HG02970 (cell line): ENCODE results near the gene ITPRIP.

ENCODE experiments used
- ATAC-seq: cut with Tn5 transposase; IDR thresholded peaks from one replicate; pipeline ENCODE4 v1.9.1; 2021; ENCODE audit warnings: mild to moderate bottlenecking, moderate library complexity, moderate number of reproducible peaks; ENCODE audit not compliant: unreplicated experiment, low FRiP score

The ITPRIP gene

DNA sequence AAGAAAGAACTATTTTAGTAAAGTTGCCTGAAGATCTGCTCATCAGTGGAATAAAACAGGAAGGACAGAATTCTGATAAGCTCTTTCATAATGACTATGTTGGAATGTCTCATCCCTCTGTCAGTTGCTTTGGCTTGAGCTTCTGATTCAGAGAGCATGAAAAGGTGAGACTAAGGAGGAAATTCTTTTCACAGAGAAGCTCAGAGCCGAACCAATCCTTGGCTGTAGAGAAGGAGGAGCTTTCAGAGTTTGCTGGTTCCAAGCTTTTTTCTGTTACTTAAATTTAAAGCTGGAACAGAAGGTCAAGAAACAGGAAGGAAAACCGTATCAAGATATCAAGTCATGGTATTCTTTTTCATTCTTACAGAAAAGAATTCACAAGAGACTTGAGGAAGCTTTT lies 45.3 kb downstream of the ITPRIP start:
- ATAC-seq, result no peak

DNA sequence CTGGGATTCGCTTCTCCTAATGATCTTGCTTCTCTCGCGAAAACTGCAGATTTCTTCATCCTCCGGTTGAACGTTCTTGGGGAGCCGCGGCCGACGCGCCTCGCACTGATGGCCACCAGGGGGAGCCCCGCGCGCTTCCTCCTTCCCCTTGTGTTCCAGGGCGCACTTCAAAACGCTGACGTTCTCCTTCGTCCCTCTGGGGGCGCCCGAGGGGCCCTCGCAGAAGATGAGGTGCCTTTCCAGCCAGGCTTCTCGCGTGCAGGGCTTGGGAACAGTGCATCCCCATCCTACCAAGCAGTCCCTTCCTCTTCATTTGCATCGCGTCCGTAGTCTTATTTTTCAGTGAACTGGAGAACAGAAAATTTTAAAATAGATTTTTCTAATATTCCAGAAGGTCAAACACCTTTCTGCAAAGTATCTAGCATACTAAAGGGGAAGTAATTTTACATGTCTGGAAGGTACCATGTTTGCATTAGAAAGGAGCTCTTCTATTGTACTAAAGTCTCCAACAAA lies 46.8 kb downstream of the ITPRIP start:
- peak; percentile 88 for ATAC-seq

DNA sequence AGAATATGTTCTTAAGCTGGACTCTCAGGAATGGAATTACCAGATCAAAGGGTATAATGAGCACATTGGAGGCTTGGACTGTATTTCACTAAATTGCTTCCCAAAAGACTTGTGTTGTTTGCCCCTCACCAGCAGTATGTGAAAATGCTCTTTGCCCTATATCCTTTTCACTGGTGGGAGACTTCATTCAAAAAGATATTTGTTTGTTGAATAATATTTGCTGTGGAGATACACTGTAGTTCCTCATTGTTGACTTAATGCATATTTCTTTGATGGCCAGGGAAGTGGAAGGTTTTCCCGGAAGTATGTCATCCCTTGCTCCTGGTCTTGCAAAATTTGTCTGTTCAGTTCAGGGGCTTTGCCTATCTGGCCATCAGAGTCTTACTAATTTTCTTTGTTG lies 49.9 kb downstream of the ITPRIP start:
- ATAC-seq, result no peak

DNA sequence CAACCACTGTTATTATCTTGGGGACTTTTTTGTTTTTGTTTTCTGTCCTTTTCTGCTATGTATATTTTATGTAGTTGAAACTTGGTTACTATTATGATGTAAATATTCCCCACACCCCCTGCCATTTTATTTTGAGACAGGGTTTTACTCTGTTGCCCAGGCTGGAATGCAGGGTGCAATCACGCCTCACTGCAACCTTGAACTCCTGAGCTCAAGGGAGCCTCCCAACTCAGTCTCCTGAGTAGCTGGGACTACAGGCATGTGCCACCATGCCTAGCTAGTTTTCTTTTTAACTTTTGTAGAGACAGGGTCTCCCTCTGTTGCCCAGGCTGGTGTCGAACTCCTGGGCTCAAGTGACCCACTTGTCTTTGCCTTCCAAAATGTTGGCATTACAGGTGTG lies 51.3 kb downstream of the ITPRIP start:
- no peak for ATAC-seq

DNA sequence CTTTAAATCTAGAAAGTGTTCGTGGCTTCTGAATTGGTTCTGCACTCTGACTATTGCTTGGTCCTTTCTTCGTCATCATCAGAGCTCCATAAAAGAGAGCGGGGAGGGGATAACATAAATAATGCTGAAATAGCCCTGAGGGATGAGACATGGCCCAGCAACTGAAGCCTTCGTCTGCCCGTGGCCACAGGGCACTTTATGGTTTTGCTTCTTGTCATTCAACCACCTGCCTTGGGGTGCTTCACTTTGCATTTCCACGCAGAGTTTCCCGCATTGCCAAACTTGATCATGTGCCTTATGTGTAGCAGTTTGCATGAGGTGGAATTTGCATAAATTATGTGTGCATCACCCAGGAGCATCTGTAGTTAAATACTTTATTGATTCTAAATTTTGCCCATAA lies 53.4 kb downstream of the ITPRIP start:
- ATAC-seq, result no peak

DNA sequence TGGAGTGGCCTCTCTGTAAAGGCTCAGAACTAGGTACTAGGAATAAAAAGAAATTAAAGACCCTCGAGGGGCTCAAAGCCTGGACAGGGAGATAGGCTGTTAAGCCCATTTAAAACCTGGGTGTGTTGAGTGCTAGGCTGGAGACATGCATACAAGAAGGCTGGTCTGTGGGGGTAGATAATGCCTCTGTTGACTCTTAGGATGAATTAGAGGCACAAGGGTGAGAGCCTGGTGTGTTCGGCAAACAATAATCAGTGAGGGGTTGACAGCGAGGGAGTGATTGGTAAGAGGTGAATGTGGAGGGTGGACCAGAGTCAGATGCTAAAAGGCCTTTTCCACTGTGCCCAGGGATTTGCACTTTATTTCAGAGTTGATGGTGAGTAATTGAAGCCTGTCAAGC lies 56.6 kb downstream of the ITPRIP start:
- no peak for ATAC-seq

DNA sequence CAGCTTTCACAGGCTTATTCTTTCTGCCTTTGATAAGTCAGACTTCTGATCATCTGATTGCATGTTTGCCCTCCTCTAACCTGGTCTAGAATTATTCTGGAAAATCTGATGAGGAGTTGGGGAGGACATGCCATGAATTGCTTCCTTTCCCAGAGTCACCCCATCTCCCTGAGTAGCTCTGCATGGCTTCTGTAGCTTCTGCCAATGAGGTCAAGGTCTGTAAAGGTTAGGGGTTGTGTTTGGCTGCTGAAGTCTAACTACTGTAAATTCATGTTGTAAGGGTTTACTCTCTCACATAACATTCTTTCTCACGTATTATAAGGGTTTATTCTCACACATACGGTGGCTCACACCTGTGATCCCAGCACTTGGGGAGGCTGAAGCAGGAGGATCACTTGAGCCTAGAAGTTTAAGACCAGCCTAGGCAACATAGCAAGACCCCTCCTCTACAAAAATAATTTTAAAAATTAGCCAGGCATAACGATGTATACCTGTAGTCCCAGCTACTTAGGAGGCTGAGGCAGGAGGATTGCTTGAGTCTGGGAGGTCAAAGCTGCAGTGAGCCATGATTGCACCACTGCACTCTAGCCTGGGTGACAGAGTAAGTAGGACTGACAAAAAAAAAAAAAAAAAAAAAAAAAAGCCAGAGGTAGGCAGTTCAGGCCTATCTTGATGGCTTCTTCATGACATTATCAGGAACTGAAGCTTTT lies 58.6 kb downstream of the ITPRIP start:
- no peak for ATAC-seq

DNA sequence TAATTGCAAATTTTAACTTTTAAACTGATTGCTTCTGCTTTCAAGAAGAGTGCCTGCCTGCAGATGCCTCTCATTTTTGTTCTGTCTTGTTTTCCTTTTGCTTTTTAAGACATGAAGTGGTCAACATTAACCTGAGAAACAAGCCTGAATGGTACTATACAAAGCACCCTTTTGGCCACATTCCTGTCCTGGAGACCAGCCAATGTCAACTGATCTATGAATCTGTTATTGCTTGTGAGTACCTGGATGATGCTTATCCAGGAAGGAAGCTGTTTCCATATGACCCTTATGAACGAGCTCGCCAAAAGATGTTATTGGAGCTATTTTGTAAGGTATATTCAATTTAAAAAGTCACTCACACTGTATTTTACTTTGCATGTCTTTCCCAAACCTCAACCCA lies 60.5 kb downstream of the ITPRIP start:
- no peak for ATAC-seq

DNA sequence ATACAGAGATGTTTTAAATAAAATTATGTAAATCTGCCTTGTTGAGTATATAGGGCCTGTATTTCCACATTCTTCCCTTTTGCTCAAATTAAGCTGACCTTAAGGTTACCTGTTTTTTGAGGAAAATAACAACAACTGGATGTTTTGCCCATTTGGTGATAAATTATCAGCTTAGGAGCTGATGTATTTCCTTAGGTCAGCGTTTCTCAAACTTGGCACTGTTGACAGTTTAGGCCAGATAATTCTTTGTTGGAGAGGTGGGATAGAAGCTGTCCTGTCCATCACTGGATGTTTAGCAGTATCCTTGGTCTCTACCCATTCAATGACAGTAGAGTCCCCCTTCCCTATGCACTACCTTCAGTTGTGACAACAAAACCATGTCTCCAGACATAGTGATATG lies 62.1 kb downstream of the ITPRIP start:
- no peak for ATAC-seq

DNA sequence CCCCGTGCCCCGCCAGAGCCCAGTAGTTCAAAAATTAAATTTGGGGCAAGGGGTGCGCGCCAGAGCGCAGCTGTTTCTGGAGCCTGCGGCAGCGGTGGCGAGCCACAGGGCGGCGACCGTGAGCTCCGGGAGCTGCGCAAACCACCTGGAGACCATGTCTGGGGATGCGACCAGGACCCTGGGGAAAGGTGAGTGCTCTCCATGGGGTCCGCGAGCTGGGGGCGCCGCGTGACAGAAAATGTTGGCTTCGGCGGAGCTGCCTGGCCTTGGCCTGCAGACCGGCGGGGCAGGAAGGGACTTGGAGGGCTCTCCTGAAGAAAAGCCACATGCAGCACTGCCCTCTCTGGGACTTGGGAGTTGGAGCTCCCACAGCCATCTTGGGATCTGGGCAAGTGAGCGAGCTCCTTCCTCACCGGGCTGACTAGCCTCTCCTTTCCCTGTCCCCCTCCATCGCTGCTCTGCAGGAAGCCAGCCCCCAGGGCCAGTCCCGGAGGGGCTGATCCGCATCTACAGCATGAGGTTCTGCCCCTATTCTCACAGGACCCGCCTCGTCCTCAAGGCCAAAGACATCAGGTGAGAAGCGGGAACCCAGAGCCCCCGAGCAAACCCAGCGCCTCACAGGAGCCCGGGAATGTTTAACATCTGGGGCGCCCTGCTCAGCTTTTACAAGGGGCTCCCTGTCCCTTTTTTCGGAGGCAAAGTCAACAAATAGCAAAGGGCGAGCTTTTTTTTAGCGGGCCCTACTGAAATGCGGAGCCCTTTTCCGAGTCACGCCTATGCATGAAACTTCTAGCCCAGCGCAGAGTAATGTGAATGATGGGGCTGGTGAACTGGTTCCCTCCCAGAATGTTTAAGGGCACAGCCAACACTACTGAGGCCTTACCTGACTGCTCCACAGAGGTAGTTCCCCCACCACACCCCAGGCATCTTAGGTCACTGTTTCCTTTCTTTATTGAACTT lies 63.2 kb downstream of the ITPRIP start:
- no peak for ATAC-seq

DNA sequence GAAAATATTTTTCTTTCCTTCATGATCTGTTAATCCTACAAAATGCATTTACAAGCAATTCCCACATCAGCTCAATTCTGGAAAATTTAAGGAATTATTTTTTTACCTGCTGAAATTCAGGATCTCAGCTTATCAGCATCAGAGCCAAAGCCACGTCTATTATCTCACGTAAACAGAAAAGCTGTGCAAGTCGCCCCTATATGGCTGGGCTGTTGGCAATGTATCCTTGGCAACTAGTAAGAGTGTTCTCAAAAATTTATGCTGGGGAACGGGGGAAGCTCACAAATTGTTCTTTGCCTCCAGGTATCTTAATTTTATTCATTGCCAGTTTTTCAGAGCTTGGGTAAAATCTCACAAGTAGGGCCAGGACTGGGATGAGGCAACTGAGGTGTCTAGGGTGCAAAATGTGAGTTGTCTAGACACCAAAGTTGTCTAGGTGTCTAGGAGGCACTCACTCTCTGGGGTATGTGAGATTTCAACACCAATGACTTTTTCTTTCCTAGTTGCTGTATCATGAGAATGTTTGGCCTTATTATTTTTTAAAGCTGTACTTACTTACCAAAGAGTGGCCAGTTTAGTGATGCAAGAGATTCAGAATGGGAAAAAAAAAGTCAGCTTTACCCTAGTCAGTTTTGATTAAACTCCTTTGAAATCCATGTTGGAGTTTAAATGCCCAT lies 64.2 kb downstream of the ITPRIP start:
- no peak for ATAC-seq

DNA sequence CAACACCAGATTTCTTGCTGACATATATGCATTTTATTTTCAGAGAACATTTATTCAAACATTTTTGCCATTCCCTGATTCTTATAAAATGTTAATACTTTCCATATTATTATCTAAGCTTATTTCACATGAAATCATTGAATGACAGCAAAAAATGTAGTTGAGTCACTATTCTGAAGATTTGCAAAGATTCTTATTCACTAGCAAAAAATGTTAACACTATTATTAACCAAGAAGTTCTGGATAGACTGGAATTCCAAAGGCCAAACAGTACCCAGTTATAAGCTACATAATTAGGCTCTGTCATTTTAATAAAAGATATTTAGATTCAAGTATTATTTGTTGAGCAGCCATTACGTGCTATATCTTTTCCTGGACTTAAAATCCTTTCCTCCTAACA lies 65.0 kb downstream of the ITPRIP start:
- ATAC-seq, result no peak

DNA sequence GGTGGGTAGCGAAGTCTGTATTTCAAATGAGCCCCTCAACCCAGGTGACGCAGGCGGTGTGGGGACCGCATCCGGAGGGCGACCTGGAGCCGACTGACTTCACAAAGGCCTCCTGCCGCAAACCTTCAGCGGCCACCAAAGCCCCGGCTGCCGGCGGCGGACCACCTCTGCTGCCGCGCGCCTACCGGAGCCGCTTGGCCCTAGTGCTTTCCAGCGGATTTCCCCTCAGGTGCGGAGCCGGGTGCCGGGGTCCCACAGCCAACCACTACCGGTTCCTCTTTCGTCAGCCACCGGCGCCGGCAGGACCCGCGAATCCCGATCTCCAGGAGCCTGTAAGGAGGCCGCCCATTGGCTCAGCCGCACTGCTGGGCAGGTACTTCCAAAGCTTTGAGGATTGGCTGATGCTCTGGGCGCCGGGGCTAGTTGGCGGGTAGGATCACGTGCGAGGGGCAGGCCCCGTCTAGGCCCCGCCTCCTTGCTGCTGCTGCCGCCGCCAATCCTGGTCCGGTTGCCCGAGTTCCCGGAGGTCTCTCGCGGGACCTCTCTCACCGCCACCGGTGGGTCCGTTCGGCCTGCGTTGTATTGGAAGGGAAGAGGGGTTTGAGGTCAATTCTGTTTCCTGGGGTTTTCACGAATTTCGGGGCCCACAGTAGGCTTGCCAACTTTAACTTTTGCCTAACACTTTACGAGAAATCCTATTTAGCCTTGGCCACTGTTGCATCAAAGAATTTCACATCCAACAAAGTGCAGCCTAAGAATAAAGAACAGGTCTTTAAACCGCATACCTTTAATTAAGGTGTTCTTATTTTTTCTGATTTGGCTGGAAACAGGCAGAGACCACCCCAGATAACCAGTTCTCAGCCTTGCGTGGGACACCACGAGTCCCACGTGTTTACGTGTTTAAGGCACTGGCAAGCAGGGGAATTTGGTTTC lies 69.3 kb downstream of the ITPRIP start, which contains the start of gene GSTO2:
TSS of gene GSTO2 (plus strand) at position 472 of the 933 bp plus-strand sequence. CDS start 5,732 bp downstream, outside the sequence.
- ATAC-seq, result peak; percentile 99

DNA sequence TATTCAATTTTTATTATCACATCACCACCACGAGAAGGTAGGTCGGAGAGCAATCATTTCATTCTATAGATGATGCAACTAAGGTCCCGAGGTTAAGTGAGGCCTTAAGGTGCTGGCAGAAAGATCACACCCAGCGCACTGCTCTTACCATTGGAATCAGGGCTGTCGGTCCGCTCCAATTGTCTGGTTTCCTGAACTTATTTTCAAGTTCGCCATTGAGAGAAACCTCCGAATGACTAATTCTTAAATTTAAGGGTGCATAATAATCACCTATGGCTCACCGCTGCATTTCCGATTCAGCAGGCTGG lies 69.9 kb downstream of the ITPRIP start:
- ATAC-seq, result no peak

DNA sequence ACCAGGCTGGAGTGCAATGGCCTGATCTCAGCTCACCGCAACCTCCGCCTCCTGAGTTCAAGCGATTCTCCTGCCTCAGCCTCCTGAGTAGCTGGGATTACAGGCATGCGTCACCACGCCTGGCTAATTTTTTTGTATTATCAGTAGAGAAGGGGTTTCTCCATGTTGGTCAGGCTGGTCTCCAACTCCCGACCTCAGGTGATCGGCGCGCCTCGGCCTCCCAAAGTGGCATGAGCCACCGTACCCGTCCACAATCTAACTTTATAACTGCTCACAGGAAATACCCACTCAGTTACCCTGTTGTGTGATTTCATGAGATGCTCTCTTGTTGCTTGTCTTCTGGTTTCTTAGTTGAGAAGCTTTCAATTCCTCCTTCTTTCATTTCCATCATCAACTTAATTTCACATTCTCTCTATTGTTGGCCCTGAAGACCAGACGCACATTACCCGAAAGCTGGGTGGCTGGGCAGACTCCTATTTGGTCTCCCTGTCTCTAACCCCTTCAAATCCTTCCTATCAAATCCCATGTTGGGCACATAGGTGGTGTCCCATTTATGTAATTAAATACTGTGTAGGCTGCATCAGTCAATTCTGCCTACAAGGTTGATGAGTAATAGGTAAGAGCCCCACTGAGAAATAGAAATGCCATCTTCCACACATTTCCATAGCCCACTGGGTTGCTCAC lies 70.4 kb downstream of the ITPRIP start:
- ATAC-seq, result no peak

DNA sequence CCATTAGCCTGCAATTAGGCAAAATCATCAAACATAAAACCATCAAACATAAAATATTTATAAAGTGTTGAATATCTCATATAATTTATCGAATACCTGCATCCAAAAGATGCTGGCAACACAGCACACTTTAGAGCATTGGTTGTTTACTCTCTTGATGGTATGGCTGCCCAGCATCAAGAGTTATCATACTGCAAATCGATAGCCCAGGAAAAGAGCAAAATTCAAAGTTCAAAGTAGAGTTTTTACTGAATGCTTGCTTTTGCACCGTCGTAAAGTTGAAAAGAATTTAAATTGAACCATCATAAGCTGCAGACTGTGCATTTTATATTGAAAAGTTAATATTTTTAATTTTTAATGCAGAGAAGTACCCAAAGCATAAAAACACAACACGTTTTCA lies 73.5 kb downstream of the ITPRIP start:
- ATAC-seq, result no peak

DNA sequence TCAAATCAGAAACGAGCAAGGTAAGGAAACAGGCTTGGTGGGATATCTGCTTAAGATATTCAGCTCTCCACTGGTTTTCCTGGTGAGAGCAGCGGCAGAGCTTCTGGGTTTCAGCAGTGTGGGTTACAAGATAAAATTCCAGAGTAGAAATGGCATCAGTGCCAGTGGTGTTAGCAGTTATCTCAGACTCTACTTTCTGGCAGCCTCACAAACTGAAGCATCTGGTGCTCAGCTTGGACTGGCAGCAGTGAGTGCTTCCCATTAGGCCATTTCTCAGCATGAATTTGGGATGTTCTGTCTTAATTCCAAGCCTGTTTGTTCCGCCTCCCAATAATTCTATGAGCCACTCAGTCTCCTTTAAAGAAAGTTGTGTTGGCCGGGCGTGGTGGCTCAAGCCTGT lies 76.2 kb downstream of the ITPRIP start:
- no peak for ATAC-seq

DNA sequence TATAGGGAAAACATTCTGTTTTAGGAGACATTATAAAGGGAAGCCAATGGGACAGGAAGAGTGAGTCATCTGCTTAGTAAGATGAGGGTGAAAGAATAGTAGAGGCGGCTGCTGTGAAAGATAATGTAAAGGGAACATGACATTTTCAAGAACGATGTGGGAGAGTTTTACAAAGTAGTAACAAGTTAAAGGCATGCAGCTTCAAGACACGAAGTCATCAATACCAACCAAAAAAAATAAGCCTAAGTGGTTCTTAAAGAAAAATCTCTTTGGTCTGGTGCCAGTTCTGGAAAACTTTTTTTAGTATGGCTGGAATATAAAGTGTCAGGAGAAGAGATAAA lies 77.5 kb downstream of the ITPRIP start:
- ATAC-seq, result no peak

DNA sequence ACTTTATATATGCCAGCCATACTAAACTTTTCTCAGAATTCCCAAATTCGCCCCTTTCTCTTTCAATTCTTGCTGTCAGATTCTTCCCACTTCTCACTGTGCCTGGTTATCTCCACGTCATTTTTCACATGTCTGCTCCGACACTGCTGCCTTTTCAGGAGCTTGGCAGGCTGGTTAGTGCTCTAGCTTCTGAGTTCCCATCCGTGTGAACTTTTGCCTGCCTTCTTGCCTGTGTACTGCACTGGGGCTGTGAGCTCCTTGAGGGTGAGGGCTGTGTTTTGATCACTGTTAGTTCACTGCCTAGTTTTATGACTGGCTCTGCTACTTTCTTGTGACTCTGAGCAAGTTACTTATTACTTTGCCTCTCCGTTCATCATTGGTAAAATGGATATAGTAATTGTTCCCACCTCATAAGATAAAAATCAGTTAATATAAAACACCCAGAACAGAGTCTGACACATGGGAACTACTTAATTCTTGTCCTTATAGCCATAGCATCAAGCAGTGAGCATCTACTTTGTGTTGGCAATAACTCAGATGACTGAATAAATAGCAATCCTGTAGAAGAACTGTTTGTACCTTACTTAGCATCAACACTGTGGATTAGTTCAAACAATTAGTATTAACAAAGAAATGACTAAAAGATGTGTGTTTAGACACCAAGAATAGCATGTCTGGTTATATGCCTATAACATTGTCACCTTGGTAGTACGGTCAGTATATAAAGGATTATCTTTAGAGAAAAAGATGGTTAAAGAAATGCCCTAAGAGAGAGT lies 78.1 kb downstream of the ITPRIP start:
- no peak for ATAC-seq
